Measurements from ENCODE around the gene LTB. TPM values are rescaled to one million over a fixed set of nuclear protein-coding genes. Genes with fewer than 3 reads are reported as not detected.

The LTB gene
- total and polyA plus RNA-seq, 2 of the 13 experiments (the other 11 are each of a cell fraction or from before 2014, with no cell fraction given): 0.09 to 0.22 TPM

- no peak for TF ChIP-seq ZNF281 (CRISPR knock-in tag; IDR thresholded peaks at IDR 0.05; ENCODE audit: borderline replicate concordance)
- TF ChIP-seq KDM4B (CRISPR knock-in tag; IDR thresholded peaks at IDR 0.05): no peak
These were observed 39.2 kb upstream of the LTB start (continued) for GRCh38 chr6:31621320-31621939.

GRCh38 chr6:31620586-31621319 is 38.5 kb upstream of the LTB start, which contains the start of gene PRRC2A:
Gene PRRC2A (plus strand): TSS chr6:31620715. CDS start chr6:31622790, 2,075 bp downstream.
- DNase-seq (ENCODE audit: low spot score) (no peak), ATAC-seq (peak; percentile 81), FAIRE-seq (no peak)
- POLR2A ChIA-PET: interaction anchor here (0.6 to 4.8 kb wide), 15 partner anchors 9 to 186 kb away, joined by 3 to 78 read pairs (median 4); partner anchors contain the start of genes ABHD16A, APOM, BAG6 and C6orf47
- Histone ChIP-seq H3K4me3 (replicated peaks in 1 of 3; ENCODE audit: insufficient read depth in 1 of 3, low read depth in 2 of 3, low read length in 3 of 3) (peak within 1 kb of the TSS; percentile 83 to 100 (median 99)), H3K36me3 (replicated peaks in 1 of 2; ENCODE audit: control insufficient read depth in 1 of 2, insufficient read depth in 2 of 2, low read length in 2 of 2) (peaks cover 23 to 33% of the 10 kb centered on the region in 2 experiments), H3K9me3 (ENCODE audit: low read length) (no peaks in the 10 kb centered on the region), H3K27ac (ENCODE audit: extremely low read length, insufficient read depth, low read length) (peak within 1 kb of the TSS; percentile 98), H4K20me1 (ENCODE audit: insufficient read depth, low read length) (peaks cover 11% of the 10 kb centered on the region; the same call in 1 of the 2 replicates), H3K27me3 (ENCODE audit: control insufficient read depth in 1 of 2, insufficient read depth in 2 of 2, low read length in 2 of 2) (no peaks in the 10 kb centered on the region; a peak in 1 of 5 replicates), H3K4me2 (ENCODE audit: low read depth, low read length) (peak within 1 kb of the TSS; percentile 98), H2AFZ (ENCODE audit: low read length) (no peak within 1 kb of the TSS), H3K79me2 (ENCODE audit: insufficient read depth, low read length) (peaks cover 37% of the 10 kb centered on the region), H3K4me1 (ENCODE audit: insufficient read depth, low read length) (peaks cover 28% of the 10 kb centered on the region), H3K9ac (ENCODE audit: insufficient read depth, low read depth, low read length) (peak within 1 kb of the TSS; percentile 97)
- no TSS peak for BruUV-seq (replicated peaks)
- intact Hi-C loops (cut with micrococcal nuclease; ENCODE audit: unreplicated experiment): loop anchor here (1.0 to 5.0 kb wide), 2 partner anchors 32 to 47 kb away; partner anchors contain the start of genes BAG6, CSNK2B and LY6G5B
- in situ Hi-C loops (cut with HindIII; ENCODE audit: extremely low pct_ligation_motif_present, low pct_unique_long_range_greater_than_20kb): no loop called here
- CTCF ChIA-PET (ENCODE audit: low intra/inter-chr PET ratio, low total read pairs): no interaction called here
- WGBS (ENCODE audit: low lambda C conversion rate): 1% methylated on average over 52 of the region's 67 CpGs
- TF ChIP-seq HOXD1 (CRISPR knock-in tag; IDR thresholded peaks at IDR 0.05) (peak; percentile 29; the same call in 1 of the 2 replicates), NAIF1 (CRISPR knock-in tag; IDR thresholded peaks at IDR 0.05; ENCODE audit: borderline replicate concordance) (no peak), FIP1L1 (IDR thresholded peaks at IDR 0.05; ENCODE audit: borderline replicate concordance, insufficient read depth, low read depth, low read length) (no peak), SYNCRIP (IDR thresholded peaks at IDR 0.05; ENCODE audit: insufficient read depth, low read depth, low read length) (no peak), MBD4 (IDR thresholded peaks at IDR 0.05; ENCODE audit: borderline replicate concordance, low read length) (no peak), ZNF34 (CRISPR knock-in tag; IDR thresholded peaks at IDR 0.05; ENCODE audit: borderline replicate concordance) (0 out of 2 replicates have a peak, but pooled peaks have one; percentile 11), ZNF816 (CRISPR knock-in tag; IDR thresholded peaks at IDR 0.05; ENCODE audit: borderline replicate concordance) (no peak; the same call in 1 of the 2 replicates), STAT6 (CRISPR knock-in tag; IDR thresholded peaks at IDR 0.05; ENCODE audit: borderline replicate concordance) (0 out of 2 replicates have a peak, but pooled peaks have one; percentile 44), LBX2 (CRISPR knock-in tag; IDR thresholded peaks at IDR 0.05; ENCODE audit: borderline replicate concordance) (no peak)
